Activated naive CD8-positive, alpha-beta T cell treated with anti-CD3 and anti-CD28 coated beads for 36 hours (primary cell): ENCODE measurements around the gene BRI3BP. TPM values are rescaled to one million over a fixed set of nuclear protein-coding genes. Genes with fewer than 3 reads are reported as not detected.
"Not testable (repeated sequence)": the region's sequence is repeated elsewhere in the genome, so short reads cannot be mapped to it uniquely, and the experiment has no call there.

ENCODE experiments used
- DNase-seq: peaks from one replicate; pipeline ENCODE4 v3.0.0; 2021
- H3K27ac Mint-ChIP-seq: one replicate; pipeline ENCODE4 v1.8.0; 2022; ENCODE audit warnings: mild to moderate bottlenecking, moderate library complexity, mixed read lengths
- H3K27me3 Mint-ChIP-seq: one replicate; pipeline ENCODE4 v1.8.0; 2022; ENCODE audit warnings: mild to moderate bottlenecking, mixed read lengths
- H3K36me3 Mint-ChIP-seq: one replicate; pipeline ENCODE4 v1.8.0; 2021; ENCODE audit warnings: mild to moderate bottlenecking, mixed read lengths
- H3K4me1 Mint-ChIP-seq: one replicate; pipeline ENCODE4 v1.8.0; 2021; ENCODE audit warnings: mixed read lengths
- H3K4me3 Mint-ChIP-seq: one replicate; pipeline ENCODE4 v1.8.0; 2022; ENCODE audit warnings: mild to moderate bottlenecking, moderate library complexity, mixed read lengths
- H3K9me3 Mint-ChIP-seq: one replicate; pipeline ENCODE4 v1.8.0; 2022; ENCODE audit warnings: mixed read lengths
- total RNA-seq, 2 experiments: library from RNA; stranded (reverse); gene quantifications; one replicate each; pipeline ENCODE4 v1.2.3, GENCODE V29; 2021

Gene BRI3BP
- total RNA-seq, 2 experiments from 2014 or later = 32.8 to 33.3 TPM

GRCh38 chr12:124964836-124965462, 28.5 kb upstream of the BRI3BP start:
- Mint-ChIP-seq H3K4me1 (no peaks in the 10 kb centered on the region), H3K4me3 (no peak overlapping the region), H3K27ac (no peak overlapping the region), H3K9me3 (no peaks in the 10 kb centered on the region), H3K27me3 (no peaks in the 10 kb centered on the region), H3K36me3 (peaks cover 24% of the 10 kb centered on the region)
- no peak for DNase-seq

DNA sequence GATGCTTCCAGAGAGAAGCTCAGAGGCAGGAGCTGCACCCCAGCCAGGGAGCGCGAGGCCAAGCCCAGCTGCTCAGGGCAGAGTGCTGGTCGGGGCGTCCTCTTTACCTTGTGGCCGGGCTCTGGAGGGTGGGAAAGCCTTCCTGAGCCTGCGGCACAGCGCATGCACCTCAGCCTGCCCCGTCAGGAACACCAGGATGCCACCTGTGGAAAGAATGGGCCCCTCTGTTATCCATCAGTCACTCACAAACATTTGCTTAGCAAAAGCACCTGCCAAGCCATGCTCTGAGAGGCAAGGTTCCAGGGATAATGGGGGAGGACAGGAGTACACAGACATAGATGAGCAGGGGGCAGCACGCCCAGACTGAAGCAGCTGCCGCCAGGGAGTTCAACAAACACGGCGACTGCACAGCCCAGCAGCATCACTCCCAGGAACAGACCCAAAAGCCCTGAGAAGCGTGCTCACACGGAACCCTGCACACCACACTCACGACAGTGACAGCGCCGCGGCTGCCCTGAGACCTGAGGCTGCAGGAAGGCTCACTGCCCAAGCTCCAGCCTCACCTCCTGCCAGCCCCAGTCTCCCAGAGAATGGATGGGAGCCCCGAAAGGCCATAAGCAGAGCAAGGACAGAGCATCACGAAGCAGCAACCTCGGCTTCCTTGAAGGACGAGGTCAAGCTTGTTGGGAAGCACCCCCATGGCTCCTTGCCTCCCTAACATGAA, 26.3 kb upstream of the BRI3BP start:
- H3K9me3 Mint-ChIP-seq = no peaks in the 10 kb centered on the region
- H3K27me3 Mint-ChIP-seq = no peaks in the 10 kb centered on the region
- DNase-seq = no peak
- no peak overlapping the region for H3K27ac Mint-ChIP-seq
- H3K4me1 Mint-ChIP-seq = no peaks in the 10 kb centered on the region
- H3K36me3 Mint-ChIP-seq = peaks cover 27% of the 10 kb centered on the region
- H3K4me3 Mint-ChIP-seq = no peak overlapping the region

DNA sequence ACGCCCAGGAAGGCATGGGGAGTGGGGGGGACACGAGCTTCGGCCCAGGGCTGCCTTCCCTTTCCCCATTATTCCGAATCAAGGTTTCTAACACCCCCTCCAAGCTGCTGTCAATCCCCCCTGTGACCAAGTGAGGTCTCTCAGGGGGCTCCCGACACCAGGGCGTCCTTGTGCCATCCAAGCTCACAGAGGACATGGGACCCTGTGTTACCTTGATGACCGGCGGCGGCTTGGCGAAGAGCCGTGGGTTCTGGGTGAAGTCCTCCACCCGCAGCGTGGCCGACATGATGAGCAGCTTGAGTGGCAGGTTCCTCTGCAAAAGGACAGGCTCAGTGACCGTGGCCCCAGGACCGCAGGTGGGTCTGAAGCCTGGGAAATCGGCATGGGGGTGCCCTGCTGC, 24.8 kb upstream of the BRI3BP start:
- no peak for DNase-seq
- no peaks in the 10 kb centered on the region for H3K27me3 Mint-ChIP-seq
- no peaks in the 10 kb centered on the region for H3K9me3 Mint-ChIP-seq
- H3K27ac Mint-ChIP-seq = no peak overlapping the region
- H3K4me3 Mint-ChIP-seq = no peak overlapping the region
- H3K4me1 Mint-ChIP-seq = no peaks in the 10 kb centered on the region
- H3K36me3 Mint-ChIP-seq = peaks cover 19% of the 10 kb centered on the region

- Mint-ChIP-seq H3K4me1 (no peaks in the 10 kb centered on the region), H3K27ac (no peak overlapping the region), H3K9me3 (no peaks in the 10 kb centered on the region), H3K4me3 (no peak overlapping the region), H3K36me3 (peaks cover 19% of the 10 kb centered on the region), H3K27me3 (no peaks in the 10 kb centered on the region)
- DNase-seq = no peak
Measured at GRCh38 chr12:124970647-124971402, 22.6 kb upstream of the BRI3BP start.

DNA sequence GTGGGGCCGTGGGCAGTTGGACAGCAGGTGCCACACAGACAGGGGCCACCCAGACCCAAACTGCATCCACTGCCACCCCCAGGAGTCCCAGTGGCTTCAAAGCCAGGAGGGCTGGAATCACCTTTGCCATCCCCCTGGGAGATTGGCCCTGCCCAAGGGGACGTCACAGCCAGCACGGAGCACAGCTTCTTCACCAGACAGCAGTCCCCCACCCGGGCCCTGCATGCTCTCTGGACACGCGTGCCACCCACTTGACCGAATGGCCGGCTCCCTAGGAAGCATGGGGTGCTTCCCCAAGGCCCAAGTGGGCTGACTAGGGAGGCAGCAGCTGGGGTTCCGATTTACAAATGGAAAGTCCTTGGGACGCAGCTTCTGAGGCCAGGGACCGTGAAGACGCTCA, 21.8 kb upstream of the BRI3BP start:
- Mint-ChIP-seq H3K36me3 (peaks cover 17% of the 10 kb centered on the region), H3K4me1 (no peaks in the 10 kb centered on the region), H3K27me3 (no peaks in the 10 kb centered on the region), H3K9me3 (no peaks in the 10 kb centered on the region), H3K4me3 (no peak overlapping the region), H3K27ac (no peak overlapping the region)
- DNase-seq = no peak

DNA sequence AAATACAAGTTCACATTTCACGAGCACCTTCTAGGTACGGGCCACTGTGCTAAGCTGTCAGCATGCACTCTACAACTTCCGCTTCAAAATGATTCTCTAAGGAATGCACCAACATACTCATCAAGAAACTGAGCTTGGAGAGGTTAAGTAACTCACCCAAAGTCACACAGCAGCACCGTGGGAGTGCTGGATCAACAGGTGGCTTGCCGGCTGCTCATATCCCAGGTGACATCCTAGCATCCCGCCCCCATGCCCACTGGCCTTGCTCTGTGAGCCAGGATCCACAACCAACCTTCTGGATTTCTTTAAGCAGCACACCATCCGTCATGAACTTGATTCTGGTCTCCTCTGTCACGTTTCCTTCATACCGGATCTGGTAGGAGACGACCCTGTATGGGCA, 21.2 kb upstream of the BRI3BP start:
- Mint-ChIP-seq H3K4me3 (no peak overlapping the region), H3K9me3 (no peaks in the 10 kb centered on the region), H3K4me1 (no peaks in the 10 kb centered on the region), H3K27ac (no peak overlapping the region), H3K27me3 (no peaks in the 10 kb centered on the region), H3K36me3 (peaks cover 15% of the 10 kb centered on the region)
- no peak for DNase-seq

- peaks cover 17% of the 10 kb centered on the region for H3K36me3 Mint-ChIP-seq
- H3K27me3 Mint-ChIP-seq = no peaks in the 10 kb centered on the region
- no peaks in the 10 kb centered on the region for H3K4me1 Mint-ChIP-seq
- no peaks in the 10 kb centered on the region for H3K9me3 Mint-ChIP-seq
- H3K4me3 Mint-ChIP-seq = no peak overlapping the region
- no peak for DNase-seq
- H3K27ac Mint-ChIP-seq = no peak overlapping the region
Measured at GRCh38 chr12:124975276-124975675, 18.2 kb upstream of the BRI3BP start.

DNA sequence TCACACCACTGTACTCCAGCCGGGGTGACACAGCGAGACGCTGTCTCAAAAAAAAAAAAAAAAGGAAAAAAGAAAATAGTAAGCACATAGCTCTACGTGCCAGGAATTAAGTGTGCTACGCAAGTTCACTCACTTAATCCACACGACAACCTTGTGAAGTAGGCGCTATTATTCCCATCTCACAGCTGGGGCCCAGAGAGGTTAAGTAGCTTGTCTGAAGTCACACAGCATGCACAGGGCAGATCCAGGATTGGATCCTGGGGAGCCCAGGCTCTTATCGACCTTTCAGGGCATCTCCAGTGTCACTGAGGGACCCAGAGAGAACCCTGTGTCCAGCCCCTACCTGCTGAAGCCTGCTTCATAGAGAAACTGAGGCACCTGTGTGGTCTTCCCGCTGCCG, 16.4 kb upstream of the BRI3BP start:
- no peak overlapping the region for H3K4me3 Mint-ChIP-seq
- H3K36me3 Mint-ChIP-seq = peaks cover 21% of the 10 kb centered on the region
- no peaks in the 10 kb centered on the region for H3K9me3 Mint-ChIP-seq
- H3K4me1 Mint-ChIP-seq = no peaks in the 10 kb centered on the region
- no peak for DNase-seq
- H3K27ac Mint-ChIP-seq = no peak overlapping the region
- H3K27me3 Mint-ChIP-seq = no peaks in the 10 kb centered on the region

- Mint-ChIP-seq H3K4me3 (no peak overlapping the region), H3K9me3 (no peaks in the 10 kb centered on the region), H3K36me3 (peaks cover 29% of the 10 kb centered on the region), H3K4me1 (no peaks in the 10 kb centered on the region), H3K27me3 (no peaks in the 10 kb centered on the region), H3K27ac (no peak overlapping the region)
- no peak for DNase-seq
Measured at GRCh38 chr12:124979568-124979967, 13.9 kb upstream of the BRI3BP start.

DNA sequence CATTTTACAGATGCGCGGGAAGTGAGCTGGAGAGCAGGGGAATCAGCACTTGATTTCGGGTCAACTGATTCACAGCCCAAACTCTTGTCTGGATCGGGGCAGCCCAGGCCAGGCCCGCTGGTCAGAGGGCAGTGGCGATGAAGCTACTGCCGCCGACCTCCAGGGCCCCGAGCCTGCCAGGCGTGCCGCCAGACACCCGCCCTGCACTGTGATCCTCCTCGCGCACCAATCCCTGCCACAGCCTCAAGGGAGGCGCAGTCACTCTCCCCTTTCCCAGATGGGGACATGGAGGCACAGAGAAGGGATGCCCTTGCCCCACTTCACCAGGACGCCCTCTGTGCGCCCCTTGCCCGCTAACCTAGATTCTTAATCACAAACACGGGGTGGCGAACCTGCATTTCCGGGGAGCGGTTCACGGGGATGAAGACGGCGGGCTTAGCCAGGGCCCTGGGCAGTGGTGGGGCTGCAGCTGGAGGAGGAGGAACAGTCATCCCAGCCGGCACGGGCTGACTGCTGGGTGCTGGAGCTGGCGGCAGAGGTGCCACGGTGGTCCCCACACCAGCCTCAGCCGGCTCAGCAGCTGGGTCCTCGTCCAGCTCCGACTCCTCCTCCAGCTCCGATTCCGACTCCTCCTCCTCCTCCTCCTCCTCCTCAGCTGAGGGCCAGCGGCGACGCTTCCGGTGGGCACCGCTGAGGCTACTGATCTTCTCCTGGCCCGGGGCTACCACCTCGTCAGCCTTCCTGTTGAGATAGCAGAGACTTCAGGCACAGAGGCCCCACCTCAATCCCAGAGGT, 13.2 kb upstream of the BRI3BP start:
- Mint-ChIP-seq H3K27me3 (no peaks in the 10 kb centered on the region), H3K36me3 (peaks cover 27% of the 10 kb centered on the region), H3K4me3 (no peak overlapping the region), H3K4me1 (no peaks in the 10 kb centered on the region), H3K9me3 (no peaks in the 10 kb centered on the region), H3K27ac (no peak overlapping the region)
- no peak for DNase-seq

- H3K4me3 Mint-ChIP-seq, H3K9me3 Mint-ChIP-seq, H3K27me3 Mint-ChIP-seq, H3K27ac Mint-ChIP-seq, DNase-seq: not testable (repeated sequence)
- peaks cover 20% of the 10 kb centered on the region for H3K36me3 Mint-ChIP-seq
- H3K4me1 Mint-ChIP-seq = peaks cover 11% of the 10 kb centered on the region
Measured at GRCh38 chr12:124986876-124987275, 6.6 kb upstream of the BRI3BP start.

GRCh38 chr12:124992874-124993625, 395 bp upstream of the BRI3BP start:
- Mint-ChIP-seq H3K4me3 (peak overlapping the region; percentile 80), H3K27me3 (no peaks in the 10 kb centered on the region), H3K36me3 (peaks cover 15% of the 10 kb centered on the region), H3K27ac (peak overlapping the region; percentile 84), H3K9me3 (no peaks in the 10 kb centered on the region), H3K4me1 (peaks cover 22% of the 10 kb centered on the region)
- DNase-seq = peak; percentile 86

GRCh38 chr12:124994437-124994975, 1.1 kb downstream of the BRI3BP start:
- no peaks in the 10 kb centered on the region for H3K9me3 Mint-ChIP-seq
- DNase-seq = no peak

More at GRCh38 chr12:124994437-124994975, 1.1 kb downstream of the BRI3BP start:
- H3K4me3 Mint-ChIP-seq = peak overlapping the region; percentile 91
- peaks cover 20% of the 10 kb centered on the region for H3K36me3 Mint-ChIP-seq
- no peaks in the 10 kb centered on the region for H3K27me3 Mint-ChIP-seq
- peak overlapping the region; percentile 92 for H3K27ac Mint-ChIP-seq
- H3K4me1 Mint-ChIP-seq = peaks cover 18% of the 10 kb centered on the region
